K562 (cell line): Measurements from ENCODE around the gene SCNN1B. TPM values are rescaled to one million over a fixed set of nuclear protein-coding genes. Genes with fewer than 3 reads are reported as not detected.

ENCODE experiments used
- NFE2L1 ChIP-seq: fragments of 450-650 bp; IDR thresholded peaks from 2 replicates; pipeline ENCODE4 v1.6.1; 2016; ENCODE audit warnings: missing genetic modification characterization, low read depth, mild to moderate bottlenecking, missing compliant biosample characterization, moderate library complexity, borderline replicate concordance
- SIX5 ChIP-seq, 2 experiments: IDR thresholded peaks; 2 replicates each; pipeline ENCODE4 v1.6.1; 2011; ENCODE audit warnings: low read length in 2 of 2, borderline replicate concordance in 1 of 2, low read depth in 1 of 2, mild to moderate bottlenecking in 1 of 2, moderate library complexity in 1 of 2; ENCODE audit not compliant: insufficient read depth in 1 of 2
- TSC22D4 ChIP-seq: fragments of 450-650 bp; IDR thresholded peaks from 2 replicates; pipeline ENCODE4 v1.6.1; 2016; ENCODE audit warnings: missing genetic modification characterization, missing biosample characterization, control low read depth
- XRCC3 ChIP-seq: fragments of 450-650 bp; IDR thresholded peaks from 2 replicates; pipeline ENCODE4 v1.6.1; 2017; ENCODE audit warnings: mild to moderate bottlenecking, moderate library complexity
- ZFP1 ChIP-seq: fragments of 450-650 bp; formaldehyde crosslinking; IDR thresholded peaks from 2 replicates; pipeline ENCODE4 v1.4.0; 2020; ENCODE audit warnings: mild to moderate bottlenecking, mixed read lengths
- polyA plus RNA-seq, 8 experiments: library from polyadenylated mRNA; depleted of rRNA in 4 of 8; stranded (reverse) in 5 of 8; unstranded in 3 of 8; fragments of >200 nt; fragmentation: Nextera tagmentation in 2 of 8; fragmentation: Illumina TruSeq in 1 of 8; extraction: Ambion mirVana in 2 of 8; extraction: Trizol in 1 of 8; gene quantifications; 2 replicates each; pipeline versions ENCODE4 v1.2.1 to v1.2.3, GENCODE V29; 2011 to 2014; ENCODE audit warnings: inconsistent platforms in 1 of 8, missing spikeins in 1 of 8
- total RNA-seq, 7 experiments: library from RNA; depleted of rRNA in 6 of 7; stranded (reverse); fragments of >200 nt in 6 of 7; fragmentation: Illumina TruSeq in 2 of 7; extraction: Trizol in 2 of 7; gene quantifications; 2 replicates each; pipeline versions ENCODE4 v1.2.1 to v1.2.3, GENCODE V29; 2011 to 2021; ENCODE audit warnings: low replicate concordance in 1 of 7
- TF ChIP-seq, protein P1 (sequence below), 2 experiments: fragments of 450-650 bp in 1 of 2; IDR thresholded peaks; 2 replicates each; pipeline ENCODE4 v1.6.1; 2011 to 2017; ENCODE audit warnings: low read depth in 2 of 2, antibody characterized with exemption in 1 of 2, borderline replicate concordance in 1 of 2, low read length in 1 of 2, mild to moderate bottlenecking in 1 of 2, mixed read lengths in 1 of 2; ENCODE audit not compliant: control insufficient read depth in 1 of 2
- TF ChIP-seq, protein P2 (sequence below): sonication (generic); formaldehyde crosslinking; IDR thresholded peaks from 2 replicates; pipeline ENCODE4 v1.8.1; 2023; ENCODE audit warnings: mild to moderate bottlenecking, missing genetic modification reagents
- TF ChIP-seq, protein P3 (sequence below): sonication (generic); formaldehyde crosslinking; IDR thresholded peaks from 2 replicates; pipeline ENCODE4 v1.8.0; 2022; ENCODE audit warnings: mild to moderate bottlenecking, missing genetic modification reagents

Gene SCNN1B
- total and polyA plus RNA-seq, 9 of the 15 experiments (the other 6 are each of a cell fraction or from before 2014, with no cell fraction given), result not detected

DNA sequence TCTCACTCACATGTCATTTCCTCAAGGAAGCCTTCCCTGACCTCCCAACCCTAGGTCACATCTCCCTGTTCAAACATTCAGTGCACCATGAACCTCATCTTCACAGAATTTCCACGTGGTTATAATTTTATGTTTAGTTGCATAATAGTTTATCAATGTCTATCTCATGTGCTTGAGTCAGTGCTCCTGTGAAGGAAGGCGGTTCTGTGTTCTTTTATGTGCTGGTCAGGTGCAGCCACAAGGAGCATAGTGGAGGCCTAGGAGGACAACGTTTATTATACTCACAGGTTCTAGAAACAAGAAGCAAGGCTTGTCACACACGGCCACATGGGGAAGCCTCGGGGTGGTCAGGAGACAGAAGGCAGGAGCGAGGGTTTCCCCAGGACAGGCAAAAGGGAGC, 34.5 kb upstream of the SCNN1B start (continued):
- TF ChIP-seq, protein P1, sequence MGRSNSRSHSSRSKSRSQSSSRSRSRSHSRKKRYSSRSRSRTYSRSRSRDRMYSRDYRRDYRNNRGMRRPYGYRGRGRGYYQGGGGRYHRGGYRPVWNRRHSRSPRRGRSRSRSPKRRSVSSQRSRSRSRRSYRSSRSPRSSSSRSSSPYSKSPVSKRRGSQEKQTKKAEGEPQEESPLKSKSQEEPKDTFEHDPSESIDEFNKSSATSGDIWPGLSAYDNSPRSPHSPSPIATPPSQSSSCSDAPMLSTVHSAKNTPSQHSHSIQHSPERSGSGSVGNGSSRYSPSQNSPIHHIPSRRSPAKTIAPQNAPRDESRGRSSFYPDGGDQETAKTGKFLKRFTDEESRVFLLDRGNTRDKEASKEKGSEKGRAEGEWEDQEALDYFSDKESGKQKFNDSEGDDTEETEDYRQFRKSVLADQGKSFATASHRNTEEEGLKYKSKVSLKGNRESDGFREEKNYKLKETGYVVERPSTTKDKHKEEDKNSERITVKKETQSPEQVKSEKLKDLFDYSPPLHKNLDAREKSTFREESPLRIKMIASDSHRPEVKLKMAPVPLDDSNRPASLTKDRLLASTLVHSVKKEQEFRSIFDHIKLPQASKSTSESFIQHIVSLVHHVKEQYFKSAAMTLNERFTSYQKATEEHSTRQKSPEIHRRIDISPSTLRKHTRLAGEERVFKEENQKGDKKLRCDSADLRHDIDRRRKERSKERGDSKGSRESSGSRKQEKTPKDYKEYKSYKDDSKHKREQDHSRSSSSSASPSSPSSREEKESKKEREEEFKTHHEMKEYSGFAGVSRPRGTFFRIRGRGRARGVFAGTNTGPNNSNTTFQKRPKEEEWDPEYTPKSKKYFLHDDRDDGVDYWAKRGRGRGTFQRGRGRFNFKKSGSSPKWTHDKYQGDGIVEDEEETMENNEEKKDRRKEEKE (IDR thresholded peaks at IDR 0.05; ENCODE audit: borderline replicate concordance in 1 of 2, control insufficient read depth in 1 of 2, low read depth in 2 of 2, low read length in 1 of 2), result no peak
- TF ChIP-seq TSC22D4 (tag), result no peak
- TF ChIP-seq, protein P2, sequence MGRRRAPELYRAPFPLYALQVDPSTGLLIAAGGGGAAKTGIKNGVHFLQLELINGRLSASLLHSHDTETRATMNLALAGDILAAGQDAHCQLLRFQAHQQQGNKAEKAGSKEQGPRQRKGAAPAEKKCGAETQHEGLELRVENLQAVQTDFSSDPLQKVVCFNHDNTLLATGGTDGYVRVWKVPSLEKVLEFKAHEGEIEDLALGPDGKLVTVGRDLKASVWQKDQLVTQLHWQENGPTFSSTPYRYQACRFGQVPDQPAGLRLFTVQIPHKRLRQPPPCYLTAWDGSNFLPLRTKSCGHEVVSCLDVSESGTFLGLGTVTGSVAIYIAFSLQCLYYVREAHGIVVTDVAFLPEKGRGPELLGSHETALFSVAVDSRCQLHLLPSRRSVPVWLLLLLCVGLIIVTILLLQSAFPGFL (CRISPR knock-in tag), result no peak
- TF ChIP-seq, protein P3, sequence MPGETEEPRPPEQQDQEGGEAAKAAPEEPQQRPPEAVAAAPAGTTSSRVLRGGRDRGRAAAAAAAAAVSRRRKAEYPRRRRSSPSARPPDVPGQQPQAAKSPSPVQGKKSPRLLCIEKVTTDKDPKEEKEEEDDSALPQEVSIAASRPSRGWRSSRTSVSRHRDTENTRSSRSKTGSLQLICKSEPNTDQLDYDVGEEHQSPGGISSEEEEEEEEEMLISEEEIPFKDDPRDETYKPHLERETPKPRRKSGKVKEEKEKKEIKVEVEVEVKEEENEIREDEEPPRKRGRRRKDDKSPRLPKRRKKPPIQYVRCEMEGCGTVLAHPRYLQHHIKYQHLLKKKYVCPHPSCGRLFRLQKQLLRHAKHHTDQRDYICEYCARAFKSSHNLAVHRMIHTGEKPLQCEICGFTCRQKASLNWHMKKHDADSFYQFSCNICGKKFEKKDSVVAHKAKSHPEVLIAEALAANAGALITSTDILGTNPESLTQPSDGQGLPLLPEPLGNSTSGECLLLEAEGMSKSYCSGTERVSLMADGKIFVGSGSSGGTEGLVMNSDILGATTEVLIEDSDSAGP (CRISPR knock-in tag), result no peak
- no peak for TF ChIP-seq XRCC3
- no peak for TF ChIP-seq SIX5 (IDR thresholded peaks at IDR 0.05; ENCODE audit: borderline replicate concordance in 1 of 2, insufficient read depth in 1 of 2, low read depth in 1 of 2, low read length in 2 of 2)
- TF ChIP-seq NFE2L1 (tag), result no peak
- no peak for TF ChIP-seq ZFP1 (CRISPR knock-in tag)
